Lower leg skin (tissue), 4 donors: ENCODE data around the gene FAM174C. TPM values are rescaled to one million over a fixed set of nuclear protein-coding genes. Genes with fewer than 3 reads are reported as not detected.
A peak's percentile ranks its signal among the peaks of the same experiment; 100 is the strongest.

Experiments
- DNase-seq, 2 donors: peaks; one replicate each; pipeline ENCODE4 v3.0.0-alpha.2; 2019; ENCODE audit warnings: low spot score in 2 of 2
- H3K4me3 ChIP-seq: fragments of 200-600 bp; sonication (generic); 2 replicates; pipeline ENCODE4 v1.5.1; 2017; ENCODE audit warnings: mild to moderate bottlenecking, low read depth; ENCODE audit not compliant: poor library complexity, severe bottlenecking
- POLR2A ChIP-seq, 2 donors: fragments of 450-650 bp; IDR thresholded peaks; one replicate each; pipeline ENCODE4 v1.6.1; 2016 to 2017; ENCODE audit warnings: antibody characterized with exemption in 2 of 2, mild to moderate bottlenecking in 1 of 2, moderate library complexity in 1 of 2
- WGBS, 2 donors: methylation state at CpG; one replicate each; pipeline ENCODE4 v1.1.5; 2018; 5-methylcytosine and 5-hydroxymethylcytosine counted together
- intact Hi-C: fragments of 100-400 bp; cut with DNase I; formaldehyde crosslinking; loops from one replicate; pipeline ENCODE4 v1.15.0; 2023; ENCODE audit warnings: low total_unique reads
- total RNA-seq, 4 donors: library from RNA; depleted of rRNA; stranded (reverse); fragments of >200 nt; gene quantifications; one replicate each; pipeline ENCODE4 v1.1.0, GENCODE V29; 2016
- TF ChIP-seq, protein P1 (sequence below), 3 donors: fragments of 450-650 bp; IDR thresholded peaks; one replicate each; pipeline ENCODE4 v1.5.1; 2016; ENCODE audit warnings: antibody characterized with exemption in 3 of 3, mild to moderate bottlenecking in 3 of 3, moderate library complexity in 2 of 3

The FAM174C gene
- total RNA-seq, 4 donors from 2014 or later: 66.3 to 74.1 (median 68.8) TPM

DNA sequence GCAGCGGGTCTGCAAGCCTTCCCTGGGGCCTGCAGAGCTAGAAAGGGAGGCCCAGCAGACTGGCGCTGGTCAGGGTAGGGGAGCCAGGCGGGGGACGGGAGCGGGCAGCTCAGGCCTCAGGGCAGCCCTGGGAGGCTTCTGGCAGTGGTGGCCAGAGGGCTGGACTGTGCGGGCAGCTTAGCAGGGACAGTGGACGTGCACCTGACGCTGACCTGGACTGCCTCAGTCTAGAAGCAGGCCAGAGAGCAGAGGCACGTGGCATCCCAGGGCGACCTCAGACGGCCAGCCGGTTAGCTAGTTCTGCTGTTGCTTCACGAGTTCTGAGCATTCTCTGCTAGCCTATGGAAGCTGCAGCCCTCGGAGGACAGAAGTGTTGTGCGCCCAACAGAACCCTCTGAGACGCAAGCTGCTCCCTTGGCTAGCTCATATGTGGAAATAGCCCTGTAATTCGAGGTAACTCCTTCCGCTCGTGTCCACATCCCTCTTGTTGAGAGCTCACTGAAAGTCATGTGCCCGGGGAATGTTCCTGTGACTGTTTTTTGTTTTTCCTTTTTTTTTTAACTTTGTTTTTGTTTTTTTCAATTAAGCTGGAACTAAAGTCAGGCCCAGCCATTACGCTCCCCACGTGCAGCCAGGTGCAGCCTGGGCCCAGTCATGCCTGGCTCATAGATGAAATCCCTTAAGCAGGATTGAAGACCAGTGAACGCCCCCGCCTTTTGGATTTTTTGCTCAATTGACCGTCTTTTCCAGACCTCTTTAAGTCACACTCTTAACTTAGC is 1.9 kb upstream of the FAM174C start:
- intact Hi-C loops: no loop called here
- no peak for DNase-seq
- 80 to 83% methylated on average over 25 of the region's 25 CpGs for WGBS, 2 donors
- TF ChIP-seq, protein P1, sequence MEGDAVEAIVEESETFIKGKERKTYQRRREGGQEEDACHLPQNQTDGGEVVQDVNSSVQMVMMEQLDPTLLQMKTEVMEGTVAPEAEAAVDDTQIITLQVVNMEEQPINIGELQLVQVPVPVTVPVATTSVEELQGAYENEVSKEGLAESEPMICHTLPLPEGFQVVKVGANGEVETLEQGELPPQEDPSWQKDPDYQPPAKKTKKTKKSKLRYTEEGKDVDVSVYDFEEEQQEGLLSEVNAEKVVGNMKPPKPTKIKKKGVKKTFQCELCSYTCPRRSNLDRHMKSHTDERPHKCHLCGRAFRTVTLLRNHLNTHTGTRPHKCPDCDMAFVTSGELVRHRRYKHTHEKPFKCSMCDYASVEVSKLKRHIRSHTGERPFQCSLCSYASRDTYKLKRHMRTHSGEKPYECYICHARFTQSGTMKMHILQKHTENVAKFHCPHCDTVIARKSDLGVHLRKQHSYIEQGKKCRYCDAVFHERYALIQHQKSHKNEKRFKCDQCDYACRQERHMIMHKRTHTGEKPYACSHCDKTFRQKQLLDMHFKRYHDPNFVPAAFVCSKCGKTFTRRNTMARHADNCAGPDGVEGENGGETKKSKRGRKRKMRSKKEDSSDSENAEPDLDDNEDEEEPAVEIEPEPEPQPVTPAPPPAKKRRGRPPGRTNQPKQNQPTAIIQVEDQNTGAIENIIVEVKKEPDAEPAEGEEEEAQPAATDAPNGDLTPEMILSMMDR (IDR thresholded peaks at IDR 0.05): no peak
- no peak overlapping the region for H3K4me3 ChIP-seq

DNA sequence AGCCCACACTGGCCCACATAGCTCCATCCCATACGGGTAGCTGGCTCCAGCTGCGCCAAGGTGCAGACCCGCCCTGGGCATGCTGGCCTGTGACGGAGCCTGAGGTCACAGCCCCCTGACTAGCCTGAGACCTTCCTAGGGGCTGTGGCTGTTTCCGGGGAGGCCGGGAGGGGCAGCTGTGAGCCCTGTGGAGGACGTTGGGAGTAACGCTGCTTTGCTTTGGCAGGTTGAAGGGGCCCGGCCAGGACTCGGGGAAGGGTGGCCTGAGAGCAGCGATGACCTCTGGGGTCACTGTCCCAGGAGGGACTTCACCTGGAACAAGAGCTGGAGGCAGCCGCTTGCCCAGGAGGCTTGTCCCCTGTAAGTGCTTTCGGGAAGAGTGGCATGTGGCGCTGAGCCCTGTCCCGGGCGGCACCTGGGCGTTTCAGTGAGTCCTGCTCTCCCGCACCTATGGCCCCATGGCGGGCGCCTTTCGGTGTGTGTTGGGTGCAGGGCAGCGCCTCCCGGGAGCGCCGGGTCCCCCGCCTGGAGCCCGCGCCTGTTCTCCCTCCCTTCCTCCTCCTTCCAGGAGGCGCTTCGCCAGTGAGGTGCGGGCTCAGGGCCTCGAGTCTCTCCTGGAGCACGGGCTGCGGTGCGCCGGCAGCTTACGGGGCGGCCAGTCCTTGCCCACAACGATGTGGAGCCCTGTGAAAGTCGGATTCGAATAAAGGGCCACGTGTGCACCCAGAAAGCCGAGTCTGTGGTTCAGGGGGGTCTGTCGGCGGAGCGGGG is 1.1 kb upstream of the FAM174C start:
- no peak for TF ChIP-seq POLR2A (IDR thresholded peaks at IDR 0.05)
- TF ChIP-seq, protein P1 (IDR thresholded peaks at IDR 0.05): no peak
- intact Hi-C loops: no loop called here
- no peak overlapping the region for H3K4me3 ChIP-seq
- no peak for DNase-seq
- 69 to 82% methylated on average over 38 to 46 of the region's 46 CpGs for WGBS, 2 donors

DNA sequence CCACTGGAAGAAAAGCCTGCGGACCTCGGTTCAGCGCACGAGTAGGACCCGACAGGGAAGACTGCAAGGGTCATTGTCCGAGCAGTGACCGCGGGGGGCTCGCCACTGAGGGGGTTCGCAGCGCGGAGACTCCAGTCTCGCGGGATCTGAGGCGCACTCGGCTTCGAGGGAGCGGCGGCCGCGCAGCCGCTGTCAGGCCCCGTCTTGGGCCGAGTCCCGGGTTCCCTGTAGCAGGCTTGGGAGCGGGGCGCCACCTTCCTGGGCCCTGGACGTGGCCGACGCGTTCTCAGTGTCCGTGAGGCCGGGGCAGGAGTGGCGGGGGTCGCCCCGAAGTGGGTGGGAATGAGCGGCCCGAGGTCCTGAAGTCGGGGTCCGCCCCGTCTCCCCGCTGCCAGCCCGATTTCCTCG is 474 bp upstream of the FAM174C start:
- TF ChIP-seq, protein P1 (IDR thresholded peaks at IDR 0.05): no peak
- TF ChIP-seq POLR2A (IDR thresholded peaks at IDR 0.05): no peak
- no peak overlapping the region for H3K4me3 ChIP-seq
- no peak for DNase-seq
- WGBS, 2 donors: 24 to 26% methylated on average over 21 to 25 of the region's 44 CpGs
- intact Hi-C loops: loop anchor here (5.0 kb wide), 1 partner anchor 172 kb away; no protein-coding TSS in a partner anchor

DNA sequence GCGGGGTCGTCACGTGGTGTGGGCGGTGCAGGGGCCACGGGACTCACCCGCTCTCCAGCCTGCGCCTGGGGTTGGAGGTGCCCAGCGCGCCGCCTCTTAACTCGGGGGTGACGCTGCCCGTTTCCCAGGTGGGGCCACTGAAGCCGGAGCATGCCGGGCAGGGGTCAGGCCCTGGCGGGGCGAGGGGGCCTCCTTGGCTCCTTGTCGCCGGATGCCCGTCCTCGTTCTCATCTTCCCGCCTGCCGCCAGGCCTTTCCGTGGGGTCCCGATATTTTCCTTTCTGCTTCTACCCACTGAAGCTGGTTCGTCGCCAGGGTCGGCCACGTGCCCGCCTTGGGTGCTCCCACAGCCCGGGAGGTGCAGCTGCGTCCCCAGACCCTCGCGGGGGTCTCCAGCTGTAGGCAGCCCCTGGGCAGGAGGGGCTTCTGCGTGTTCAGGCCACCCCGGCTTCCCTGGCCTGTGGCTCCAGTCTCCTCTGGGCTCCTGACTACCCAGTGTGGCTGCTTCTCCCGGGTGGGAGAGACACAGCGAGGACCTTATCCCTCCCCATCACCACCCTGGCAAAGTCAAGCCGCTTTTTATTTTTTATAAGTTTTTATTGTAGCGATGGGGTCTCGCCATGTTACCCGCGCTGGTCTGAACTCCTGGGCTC is 772 bp downstream of the FAM174C start:
- H3K4me3 ChIP-seq: peak overlapping the region; percentile 47
- 7 to 9% methylated on average over 28 to 31 of the region's 43 CpGs for WGBS, 2 donors
- intact Hi-C loops: loop anchor here (5.0 kb wide), 1 partner anchor 171 kb away; no protein-coding TSS in a partner anchor
- peak in 1 of 2 donors; percentile 94 for DNase-seq
- TF ChIP-seq, protein P1 (IDR thresholded peaks at IDR 0.05): no peak
- TF ChIP-seq POLR2A (IDR thresholded peaks at IDR 0.05): no peak

DNA sequence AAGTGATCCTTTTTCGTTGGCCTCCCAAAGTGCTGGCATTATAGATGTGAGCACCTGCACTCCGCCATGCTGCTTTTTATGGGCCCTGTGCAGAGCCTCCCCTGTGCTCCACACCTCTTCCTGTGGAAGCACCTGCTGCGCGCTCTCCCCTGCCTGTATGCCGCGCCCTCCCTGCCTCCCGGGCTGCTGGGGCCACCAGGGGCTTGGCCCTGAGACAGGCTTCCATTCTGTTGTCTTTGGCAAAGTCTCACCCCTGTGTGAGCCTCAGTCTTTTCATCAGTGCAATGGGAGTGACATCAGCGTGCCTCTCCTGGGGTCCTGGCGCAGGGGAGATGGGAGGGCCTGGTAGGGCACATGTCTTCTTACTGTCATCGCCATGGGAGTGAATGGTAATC is 1.3 kb downstream of the FAM174C start:
- no peak overlapping the region for H3K4me3 ChIP-seq
- TF ChIP-seq POLR2A (IDR thresholded peaks at IDR 0.05): no peak
- TF ChIP-seq, protein P1 (IDR thresholded peaks at IDR 0.05): no peak
- DNase-seq: no peak
- intact Hi-C loops: loop anchor here (5.0 kb wide), 1 partner anchor 171 kb away; no protein-coding TSS in a partner anchor
- WGBS, 2 donors: 55 to 70% methylated on average over 10 of the region's 10 CpGs
